Mononuclear cell (primary cell): ENCODE results near the gene LRRFIP2. TPM values are rescaled to one million over a fixed set of nuclear protein-coding genes. Genes with fewer than 3 reads are reported as not detected.

Source experiments
- H3K27me3 ChIP-seq: 2 replicates; pipeline ENCODE4 v1.6.0; 2011; ENCODE audit warnings: low read length, control low read depth; ENCODE audit not compliant: insufficient read depth
- H3K4me1 ChIP-seq: 2 replicates; pipeline ENCODE4 v1.5.1; 2011; ENCODE audit warnings: mild to moderate bottlenecking, low read length, control low read depth; ENCODE audit not compliant: insufficient read depth
- H3K4me3 ChIP-seq: 2 replicates; pipeline ENCODE4 v1.5.1; 2011; ENCODE audit warnings: mild to moderate bottlenecking, low read length, moderate library complexity
- H3K9me3 ChIP-seq: 2 replicates; pipeline ENCODE4 v1.5.1; 2011; ENCODE audit warnings: low read depth, mild to moderate bottlenecking, control low read depth, low read length
- total RNA-seq: library from RNA; depleted of rRNA; stranded (reverse); fragments of >200 nt; gene quantifications from one replicate; pipeline ENCODE4 v1.2.3, GENCODE V29; 2012

LRRFIP2 gene
- total RNA-seq, 1 donor: 63.1 TPM

- Histone ChIP-seq H3K4me1 (peaks cover 20% of the 10 kb centered on the region), H3K9me3 (no peaks in the 10 kb centered on the region), H3K4me3 (no peak overlapping the region), H3K27me3 (no peaks in the 10 kb centered on the region)
These were observed 33.4 kb downstream of the LRRFIP2 start for GRCh38 chr3:37140899-37141541.

- no peaks in the 10 kb centered on the region for H3K27me3 ChIP-seq
- no peak overlapping the region for H3K4me3 ChIP-seq
These were observed 34.8 kb downstream of the LRRFIP2 start for GRCh38 chr3:37139567-37140052.

GRCh38 chr3:37138816-37139215 lies 35.6 kb downstream of the LRRFIP2 start:
- H3K9me3 ChIP-seq: no peaks in the 10 kb centered on the region
- no peaks in the 10 kb centered on the region for H3K27me3 ChIP-seq
- peaks cover 10% of the 10 kb centered on the region for H3K4me1 ChIP-seq
- no peak overlapping the region for H3K4me3 ChIP-seq

More at GRCh38 chr3:37139567-37140052, 34.8 kb downstream of the LRRFIP2 start:
- peaks cover 15% of the 10 kb centered on the region for H3K4me1 ChIP-seq
- no peaks in the 10 kb centered on the region for H3K9me3 ChIP-seq

GRCh38 chr3:37137516-37137915 lies 36.9 kb downstream of the LRRFIP2 start:
- no peaks in the 10 kb centered on the region for H3K27me3 ChIP-seq
- H3K4me1 ChIP-seq: peaks cover 10% of the 10 kb centered on the region
- no peaks in the 10 kb centered on the region for H3K9me3 ChIP-seq
- H3K4me3 ChIP-seq: no peak overlapping the region

GRCh38 chr3:37136067-37136466 lies 38.3 kb downstream of the LRRFIP2 start:
- peaks cover 9% of the 10 kb centered on the region for H3K4me1 ChIP-seq
- H3K9me3 ChIP-seq: no peaks in the 10 kb centered on the region
- H3K27me3 ChIP-seq: no peaks in the 10 kb centered on the region
- H3K4me3 ChIP-seq: no peak overlapping the region

- Histone ChIP-seq H3K4me3 (no peak overlapping the region), H3K9me3 (no peaks in the 10 kb centered on the region), H3K4me1 (peaks cover 6% of the 10 kb centered on the region), H3K27me3 (no peaks in the 10 kb centered on the region)
These were observed 38.8 kb downstream of the LRRFIP2 start for GRCh38 chr3:37135561-37135960.

- Histone ChIP-seq H3K27me3 (no peaks in the 10 kb centered on the region), H3K9me3 (no peaks in the 10 kb centered on the region), H3K4me1 (peaks cover 17% of the 10 kb centered on the region), H3K4me3 (no peak overlapping the region)
These were observed 42.0 kb downstream of the LRRFIP2 start for GRCh38 chr3:37132334-37132733.

GRCh38 chr3:37131860-37132144 lies 42.6 kb downstream of the LRRFIP2 start:
- H3K9me3 ChIP-seq: no peaks in the 10 kb centered on the region

GRCh38 chr3:37130984-37131859 lies 43.2 kb downstream of the LRRFIP2 start:
- Histone ChIP-seq H3K9me3 (no peaks in the 10 kb centered on the region), H3K27me3 (no peaks in the 10 kb centered on the region), H3K4me3 (no peak overlapping the region), H3K4me1 (peaks cover 17% of the 10 kb centered on the region)

More at GRCh38 chr3:37131860-37132144, 42.6 kb downstream of the LRRFIP2 start:
- H3K4me3 ChIP-seq: no peak overlapping the region
- H3K27me3 ChIP-seq: no peaks in the 10 kb centered on the region
- H3K4me1 ChIP-seq: peaks cover 17% of the 10 kb centered on the region

- no peak overlapping the region for H3K4me3 ChIP-seq
- H3K9me3 ChIP-seq: no peaks in the 10 kb centered on the region
- H3K4me1 ChIP-seq: peaks cover 11% of the 10 kb centered on the region
- no peaks in the 10 kb centered on the region for H3K27me3 ChIP-seq
These were observed 43.9 kb downstream of the LRRFIP2 start for GRCh38 chr3:37130448-37130847.

GRCh38 chr3:37129871-37130270 lies 44.5 kb downstream of the LRRFIP2 start:
- Histone ChIP-seq H3K9me3 (no peaks in the 10 kb centered on the region), H3K4me1 (peaks cover 15% of the 10 kb centered on the region), H3K4me3 (no peak overlapping the region), H3K27me3 (no peaks in the 10 kb centered on the region)

GRCh38 chr3:37127340-37127739 lies 47.0 kb downstream of the LRRFIP2 start:
- Histone ChIP-seq H3K9me3 (no peaks in the 10 kb centered on the region), H3K27me3 (no peaks in the 10 kb centered on the region), H3K4me3 (no peak overlapping the region), H3K4me1 (peaks cover 15% of the 10 kb centered on the region)

- H3K4me1 ChIP-seq: peaks cover 15% of the 10 kb centered on the region
- no peaks in the 10 kb centered on the region for H3K9me3 ChIP-seq
- H3K27me3 ChIP-seq: no peaks in the 10 kb centered on the region
- no peak overlapping the region for H3K4me3 ChIP-seq
These were observed 47.5 kb downstream of the LRRFIP2 start for GRCh38 chr3:37126856-37127255.

GRCh38 chr3:37125195-37126073 lies 48.9 kb downstream of the LRRFIP2 start:
- Histone ChIP-seq H3K4me3 (no peak overlapping the region), H3K9me3 (no peaks in the 10 kb centered on the region), H3K27me3 (no peaks in the 10 kb centered on the region), H3K4me1 (peaks cover 15% of the 10 kb centered on the region)

- Histone ChIP-seq H3K9me3 (no peaks in the 10 kb centered on the region), H3K4me3 (no peak overlapping the region), H3K4me1 (peaks cover 5% of the 10 kb centered on the region), H3K27me3 (no peaks in the 10 kb centered on the region)
These were observed 49.9 kb downstream of the LRRFIP2 start for GRCh38 chr3:37124435-37124834.
